ENCODE results near the gene GORASP1. TPM values are rescaled to one million over a fixed set of nuclear protein-coding genes. Genes with fewer than 3 reads are reported as not detected.

The GORASP1 gene
- total and polyA plus RNA-seq, 5 donors from 2014 or later = 18.5 to 34.0 (median 22.3) TPM

GRCh38 chr3:39118079-39118478, 10.7 kb upstream of the GORASP1 start:
- ATAC-seq (ENCODE audit: low read depth in 2 of 2) (no peak), DNase-seq (no peak)
- Histone ChIP-seq H3K4me3 (ENCODE audit: low read depth, low read length) (no peak overlapping the region), H3K4me1 (ENCODE audit: control insufficient read depth, insufficient read depth, low read length, poor library complexity, severe bottlenecking) (no peaks in the 10 kb centered on the region), H3K36me3 (ENCODE audit: control insufficient read depth, insufficient read depth, low read length) (no peaks in the 10 kb centered on the region), H3K9me3 (ENCODE audit: control insufficient read depth in 2 of 2, low read length in 2 of 2) (no peaks in the 10 kb centered on the region), H3K27ac (ENCODE audit: insufficient read depth, low read length, poor library complexity, severe bottlenecking) (no peak overlapping the region), H3K27me3 (ENCODE audit: control insufficient read depth, insufficient read depth, low read length) (no peaks in the 10 kb centered on the region)
- H3K27me3 Mint-ChIP-seq = no peaks in the 10 kb centered on the region
- no peaks in the 10 kb centered on the region for H3K36me3 Mint-ChIP-seq
- no peak overlapping the region for H3K4me3 Mint-ChIP-seq
- H3K9me3 Mint-ChIP-seq = no peaks in the 10 kb centered on the region
- H3K27ac Mint-ChIP-seq = no peak overlapping the region
- H3K4me1 Mint-ChIP-seq = no peaks in the 10 kb centered on the region

- H3K27ac ChIP-seq (ENCODE audit: insufficient read depth, low read length, poor library complexity, severe bottlenecking) = no peak overlapping the region
- Mint-ChIP-seq H3K36me3 (peaks cover 3% of the 10 kb centered on the region), H3K27me3 (no peaks in the 10 kb centered on the region), H3K9me3 (no peaks in the 10 kb centered on the region), H3K4me1 (no peaks in the 10 kb centered on the region), H3K4me3 (no peak overlapping the region), H3K27ac (no peak overlapping the region)
- H3K27me3 ChIP-seq (ENCODE audit: control insufficient read depth, insufficient read depth, low read length) = no peaks in the 10 kb centered on the region
- H3K36me3 ChIP-seq (ENCODE audit: control insufficient read depth, insufficient read depth, low read length) = no peaks in the 10 kb centered on the region
- H3K4me1 ChIP-seq (ENCODE audit: control insufficient read depth, insufficient read depth, low read length, poor library complexity, severe bottlenecking) = no peaks in the 10 kb centered on the region
- ATAC-seq (ENCODE audit: low read depth in 2 of 2) = no peak
- no peak for DNase-seq
- no peak overlapping the region for H3K4me3 ChIP-seq (ENCODE audit: low read depth, low read length)
- H3K9me3 ChIP-seq (ENCODE audit: control insufficient read depth in 2 of 2, low read length in 2 of 2) = no peaks in the 10 kb centered on the region
Observed at GRCh38 chr3:39115870-39116269, 8.4 kb upstream of the GORASP1 start.

GRCh38 chr3:39114456-39114855, 7.0 kb upstream of the GORASP1 start:
- Histone ChIP-seq H3K4me3 (ENCODE audit: low read depth, low read length) (no peak overlapping the region), H3K27me3 (ENCODE audit: control insufficient read depth, insufficient read depth, low read length) (no peaks in the 10 kb centered on the region), H3K9me3 (ENCODE audit: control insufficient read depth in 2 of 2, low read length in 2 of 2) (no peaks in the 10 kb centered on the region), H3K36me3 (ENCODE audit: control insufficient read depth, insufficient read depth, low read length) (no peaks in the 10 kb centered on the region), H3K27ac (ENCODE audit: insufficient read depth, low read length, poor library complexity, severe bottlenecking) (no peak overlapping the region), H3K4me1 (ENCODE audit: control insufficient read depth, insufficient read depth, low read length, poor library complexity, severe bottlenecking) (no peaks in the 10 kb centered on the region)
- Mint-ChIP-seq H3K27ac (no peak overlapping the region), H3K4me3 (no peak overlapping the region), H3K36me3 (peaks cover 3% of the 10 kb centered on the region), H3K9me3 (no peaks in the 10 kb centered on the region), H3K27me3 (no peaks in the 10 kb centered on the region), H3K4me1 (peaks cover 0 to under 1% (median 0%) of the 10 kb centered on the region in 4 donors)
- DNase-seq (no peak), ATAC-seq (ENCODE audit: low read depth in 2 of 2) (no peak)

GRCh38 chr3:39113291-39113690, 5.9 kb upstream of the GORASP1 start:
- Mint-ChIP-seq H3K36me3 (peaks cover 3% of the 10 kb centered on the region), H3K4me1 (peaks cover 4 to 10% (median 6%) of the 10 kb centered on the region in 4 donors), H3K27ac (no peak overlapping the region), H3K9me3 (no peaks in the 10 kb centered on the region), H3K4me3 (no peak overlapping the region), H3K27me3 (no peaks in the 10 kb centered on the region)
- Histone ChIP-seq H3K4me1 (ENCODE audit: control insufficient read depth, insufficient read depth, low read length, poor library complexity, severe bottlenecking) (peaks cover 8% of the 10 kb centered on the region), H3K4me3 (ENCODE audit: low read depth, low read length) (no peak overlapping the region), H3K36me3 (ENCODE audit: control insufficient read depth, insufficient read depth, low read length) (no peaks in the 10 kb centered on the region), H3K27ac (ENCODE audit: insufficient read depth, low read length, poor library complexity, severe bottlenecking) (no peak overlapping the region), H3K9me3 (ENCODE audit: control insufficient read depth in 2 of 2, low read length in 2 of 2) (no peaks in the 10 kb centered on the region), H3K27me3 (ENCODE audit: control insufficient read depth, insufficient read depth, low read length) (no peaks in the 10 kb centered on the region)
- DNase-seq (no peak), ATAC-seq (ENCODE audit: low read depth in 2 of 2) (no peak)

- no peak for ATAC-seq (ENCODE audit: low read depth in 2 of 2)
- H3K9me3 ChIP-seq (ENCODE audit: control insufficient read depth in 2 of 2, low read length in 2 of 2) = no peaks in the 10 kb centered on the region
- H3K27me3 ChIP-seq (ENCODE audit: control insufficient read depth, insufficient read depth, low read length) = no peaks in the 10 kb centered on the region
- Mint-ChIP-seq H3K36me3 (peaks cover 3% of the 10 kb centered on the region), H3K4me3 (no peak overlapping the region), H3K27me3 (no peaks in the 10 kb centered on the region), H3K9me3 (no peaks in the 10 kb centered on the region), H3K27ac (no peak overlapping the region), H3K4me1 (peaks cover 5 to 18% (median 12%) of the 10 kb centered on the region in 4 donors)
- peaks cover 13% of the 10 kb centered on the region for H3K4me1 ChIP-seq (ENCODE audit: control insufficient read depth, insufficient read depth, low read length, poor library complexity, severe bottlenecking)
- no peak overlapping the region for H3K27ac ChIP-seq (ENCODE audit: insufficient read depth, low read length, poor library complexity, severe bottlenecking)
- no peak for DNase-seq
- no peaks in the 10 kb centered on the region for H3K36me3 ChIP-seq (ENCODE audit: control insufficient read depth, insufficient read depth, low read length)
- H3K4me3 ChIP-seq (ENCODE audit: low read depth, low read length) = no peak overlapping the region
Observed at GRCh38 chr3:39112535-39112934, 5.1 kb upstream of the GORASP1 start.

GRCh38 chr3:39112113-39112512, 4.7 kb upstream of the GORASP1 start:
- H3K27ac ChIP-seq (ENCODE audit: insufficient read depth, low read length, poor library complexity, severe bottlenecking) = no peak overlapping the region
- DNase-seq (no peak), ATAC-seq (ENCODE audit: low read depth in 2 of 2) (no peak)
- peaks cover 14% of the 10 kb centered on the region for H3K4me1 ChIP-seq (ENCODE audit: control insufficient read depth, insufficient read depth, low read length, poor library complexity, severe bottlenecking)
- no peak overlapping the region for H3K4me3 ChIP-seq (ENCODE audit: low read depth, low read length)
- no peaks in the 10 kb centered on the region for H3K9me3 Mint-ChIP-seq
- no peak overlapping the region for H3K4me3 Mint-ChIP-seq
- H3K27me3 Mint-ChIP-seq = no peaks in the 10 kb centered on the region
- H3K27me3 ChIP-seq (ENCODE audit: control insufficient read depth, insufficient read depth, low read length) = no peaks in the 10 kb centered on the region
- H3K9me3 ChIP-seq (ENCODE audit: control insufficient read depth in 2 of 2, low read length in 2 of 2) = no peaks in the 10 kb centered on the region
- H3K4me1 Mint-ChIP-seq = peaks cover 5 to 19% (median 12%) of the 10 kb centered on the region in 4 donors
- peaks cover 3% of the 10 kb centered on the region for H3K36me3 Mint-ChIP-seq
- H3K27ac Mint-ChIP-seq = no peak overlapping the region
- H3K36me3 ChIP-seq (ENCODE audit: control insufficient read depth, insufficient read depth, low read length) = no peaks in the 10 kb centered on the region

GRCh38 chr3:39110041-39110639, 2.7 kb upstream of the GORASP1 start:
- DNase-seq (no peak), ATAC-seq (ENCODE audit: low read depth in 2 of 2) (no peak)
- Mint-ChIP-seq H3K27ac (peak overlapping the region in 1 of 3 donors; percentile 80), H3K36me3 (peaks cover 3% of the 10 kb centered on the region), H3K4me3 (no peak overlapping the region), H3K9me3 (no peaks in the 10 kb centered on the region), H3K27me3 (peaks cover 2% of the 10 kb centered on the region), H3K4me1 (peaks cover 13 to 37% (median 28%) of the 10 kb centered on the region in 4 donors)
- H3K36me3 ChIP-seq (ENCODE audit: control insufficient read depth, insufficient read depth, low read length) = no peaks in the 10 kb centered on the region
- peaks cover 33% of the 10 kb centered on the region for H3K4me1 ChIP-seq (ENCODE audit: control insufficient read depth, insufficient read depth, low read length, poor library complexity, severe bottlenecking)
- no peaks in the 10 kb centered on the region for H3K9me3 ChIP-seq (ENCODE audit: control insufficient read depth in 2 of 2, low read length in 2 of 2)
- no peaks in the 10 kb centered on the region for H3K27me3 ChIP-seq (ENCODE audit: control insufficient read depth, insufficient read depth, low read length)
- no peak overlapping the region for H3K4me3 ChIP-seq (ENCODE audit: low read depth, low read length)
- no peak overlapping the region for H3K27ac ChIP-seq (ENCODE audit: insufficient read depth, low read length, poor library complexity, severe bottlenecking)

GRCh38 chr3:39109086-39109485, 1.7 kb upstream of the GORASP1 start:
- no peaks in the 10 kb centered on the region for H3K9me3 Mint-ChIP-seq
- peak overlapping the region in 2 of 3 donors; percentile 11 to 93 for H3K27ac Mint-ChIP-seq
- H3K4me3 Mint-ChIP-seq = peak overlapping the region; percentile 94 to 97 (median 96)

More at GRCh38 chr3:39109086-39109485, 1.7 kb upstream of the GORASP1 start:
- DNase-seq = no peak
- Mint-ChIP-seq H3K4me1 (peaks cover 13 to 47% (median 34%) of the 10 kb centered on the region in 4 donors), H3K36me3 (peaks cover 3% of the 10 kb centered on the region), H3K27me3 (peaks cover 4% of the 10 kb centered on the region)
- Histone ChIP-seq H3K27me3 (ENCODE audit: control insufficient read depth, insufficient read depth, low read length) (no peaks in the 10 kb centered on the region), H3K4me1 (ENCODE audit: control insufficient read depth, insufficient read depth, low read length, poor library complexity, severe bottlenecking) (peaks cover 34% of the 10 kb centered on the region), H3K9me3 (ENCODE audit: control insufficient read depth in 2 of 2, low read length in 2 of 2) (no peaks in the 10 kb centered on the region), H3K36me3 (ENCODE audit: control insufficient read depth, insufficient read depth, low read length) (no peaks in the 10 kb centered on the region), H3K27ac (ENCODE audit: insufficient read depth, low read length, poor library complexity, severe bottlenecking) (no peak overlapping the region), H3K4me3 (ENCODE audit: low read depth, low read length) (no peak overlapping the region)
- no peak for ATAC-seq (ENCODE audit: low read depth in 2 of 2)
